OCI-LY3 (cell line): Measurements from ENCODE around the gene TRABD2B.

ENCODE experiments used
- EZH2phosphoT487 ChIP-seq: fragments of 200-600 bp; shearing (Covaris generic); IDR thresholded peaks from 2 replicates; pipeline ENCODE4 v1.6.1; 2018; ENCODE audit warnings: antibody characterized with exemption, mixed run types, low read depth
- TF ChIP-seq, protein P1 (sequence below): fragments of 200-600, 300-600 bp; sonication (generic); IDR thresholded peaks from 2 replicates; pipeline ENCODE4 v1.5.1; 2014; ENCODE audit warnings: antibody characterized with exemption, low read length, low read depth

DNA sequence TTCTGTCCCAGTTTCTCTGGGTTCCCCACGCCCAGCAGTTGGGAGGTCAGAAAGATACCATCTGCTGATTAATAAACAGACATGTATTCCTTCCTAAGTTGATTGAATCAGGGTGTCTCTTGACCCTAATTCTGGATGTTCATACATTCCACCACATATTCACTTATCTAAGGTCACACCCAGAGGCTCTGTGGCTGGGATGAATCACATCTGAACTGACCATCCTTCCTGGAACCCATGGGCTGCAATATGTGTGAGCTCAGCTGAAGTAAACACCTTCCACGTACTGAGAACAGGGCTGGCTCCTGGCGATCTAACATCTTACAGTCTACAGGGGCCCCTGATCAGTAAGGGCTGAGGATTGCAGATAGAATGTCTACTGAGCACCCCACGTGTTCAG, 20.5 kb upstream of the TRABD2B start:
- TF ChIP-seq, protein P1, sequence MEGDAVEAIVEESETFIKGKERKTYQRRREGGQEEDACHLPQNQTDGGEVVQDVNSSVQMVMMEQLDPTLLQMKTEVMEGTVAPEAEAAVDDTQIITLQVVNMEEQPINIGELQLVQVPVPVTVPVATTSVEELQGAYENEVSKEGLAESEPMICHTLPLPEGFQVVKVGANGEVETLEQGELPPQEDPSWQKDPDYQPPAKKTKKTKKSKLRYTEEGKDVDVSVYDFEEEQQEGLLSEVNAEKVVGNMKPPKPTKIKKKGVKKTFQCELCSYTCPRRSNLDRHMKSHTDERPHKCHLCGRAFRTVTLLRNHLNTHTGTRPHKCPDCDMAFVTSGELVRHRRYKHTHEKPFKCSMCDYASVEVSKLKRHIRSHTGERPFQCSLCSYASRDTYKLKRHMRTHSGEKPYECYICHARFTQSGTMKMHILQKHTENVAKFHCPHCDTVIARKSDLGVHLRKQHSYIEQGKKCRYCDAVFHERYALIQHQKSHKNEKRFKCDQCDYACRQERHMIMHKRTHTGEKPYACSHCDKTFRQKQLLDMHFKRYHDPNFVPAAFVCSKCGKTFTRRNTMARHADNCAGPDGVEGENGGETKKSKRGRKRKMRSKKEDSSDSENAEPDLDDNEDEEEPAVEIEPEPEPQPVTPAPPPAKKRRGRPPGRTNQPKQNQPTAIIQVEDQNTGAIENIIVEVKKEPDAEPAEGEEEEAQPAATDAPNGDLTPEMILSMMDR: no peak
- TF ChIP-seq EZH2phosphoT487: no peak
